Esophagus muscularis mucosa (tissue), 2 donors: ENCODE data around the gene STK10.

ENCODE experiments used
- EP300 ChIP-seq: sonication (generic); formaldehyde crosslinking; IDR thresholded peaks from one replicate; pipeline ENCODE4 v1.6.1; 2017; ENCODE audit warnings: antibody characterized with exemption
- POLR2A ChIP-seq: fragments of 450-650 bp; IDR thresholded peaks from one replicate; pipeline ENCODE4 v1.6.1; 2017; ENCODE audit warnings: antibody characterized with exemption, moderate library complexity, mild to moderate bottlenecking, low read depth

DNA sequence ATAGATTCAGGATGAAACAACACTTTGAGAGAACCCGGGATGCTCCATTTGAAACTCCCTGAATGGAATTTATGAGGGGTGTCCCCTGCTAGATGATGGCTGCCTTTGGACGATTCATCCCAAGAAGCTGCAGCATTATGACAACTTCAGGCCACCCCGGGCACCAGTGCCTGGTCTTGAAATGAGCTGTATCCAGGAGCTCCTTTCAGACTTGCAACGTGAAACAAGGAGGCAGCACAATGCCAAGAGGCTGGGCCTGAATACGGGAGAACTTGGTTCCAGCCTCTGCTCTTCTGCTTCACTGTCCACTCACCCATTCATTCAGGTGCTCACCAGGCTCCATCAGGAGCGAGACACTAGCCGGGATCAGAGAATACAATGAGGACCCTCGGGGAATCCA, 78.3 kb downstream of the STK10 start:
- no peak for TF ChIP-seq EP300
- TF ChIP-seq POLR2A: no peak
